Activated CD4-positive, CD25-positive, alpha-beta regulatory T cell treated with anti-CD3 and anti-CD28 coated beads, Interleukin-2, amount 50 U/mL, for 72 hours (primary cell): Measurements from ENCODE around the gene HNRNPA2B1.
"Not testable (repeated sequence)": the region's sequence is repeated elsewhere in the genome, so short reads cannot be mapped to it uniquely, and the experiment has no call there.

ENCODE experiments used
- DNase-seq: peaks from one replicate; pipeline ENCODE4 v3.0.0; 2021

The HNRNPA2B1 gene

GRCh38 chr7:26183545-26184280 is 16.8 kb downstream of the HNRNPA2B1 start:
- no peak for DNase-seq

GRCh38 chr7:26182706-26183105 is 17.8 kb downstream of the HNRNPA2B1 start:
- no peak for DNase-seq

GRCh38 chr7:26182283-26182682 is 18.3 kb downstream of the HNRNPA2B1 start:
- DNase-seq: no peak

GRCh38 chr7:26181474-26182227 is 18.9 kb downstream of the HNRNPA2B1 start:
- no peak for DNase-seq

GRCh38 chr7:26180792-26181198 is 19.8 kb downstream of the HNRNPA2B1 start:
- no peak for DNase-seq

- DNase-seq: no peak
Observed at GRCh38 chr7:26179826-26180497, 20.6 kb downstream of the HNRNPA2B1 start.

GRCh38 chr7:26179422-26179821 is 21.1 kb downstream of the HNRNPA2B1 start:
- DNase-seq: no peak

GRCh38 chr7:26178272-26178960 is 22.1 kb downstream of the HNRNPA2B1 start:
- DNase-seq: no peak

- not testable (repeated sequence) for DNase-seq
Observed at GRCh38 chr7:26177269-26177668, 23.3 kb downstream of the HNRNPA2B1 start.

GRCh38 chr7:26176696-26177095 is 23.9 kb downstream of the HNRNPA2B1 start:
- DNase-seq: not testable (repeated sequence)

GRCh38 chr7:26175903-26176302 is 24.6 kb downstream of the HNRNPA2B1 start:
- DNase-seq: not testable (repeated sequence)

- no peak for DNase-seq
Observed at GRCh38 chr7:26172048-26172447, 28.5 kb downstream of the HNRNPA2B1 start.

- DNase-seq: no peak
Observed at GRCh38 chr7:26171601-26172000, 28.9 kb downstream of the HNRNPA2B1 start.

GRCh38 chr7:26170663-26171062 is 29.9 kb downstream of the HNRNPA2B1 start:
- DNase-seq: no peak

- DNase-seq: no peak
Observed at GRCh38 chr7:26169271-26169670, 31.3 kb downstream of the HNRNPA2B1 start.

- DNase-seq: no peak
Observed at GRCh38 chr7:26168458-26169023, 32.0 kb downstream of the HNRNPA2B1 start.

GRCh38 chr7:26167303-26167934 is 33.1 kb downstream of the HNRNPA2B1 start:
- DNase-seq: no peak

GRCh38 chr7:26166684-26167266 is 33.8 kb downstream of the HNRNPA2B1 start:
- no peak for DNase-seq

- no peak for DNase-seq
Observed at GRCh38 chr7:26165950-26166683, 34.4 kb downstream of the HNRNPA2B1 start.

- DNase-seq: not testable (repeated sequence)
Observed at GRCh38 chr7:26163804-26164203, 36.7 kb downstream of the HNRNPA2B1 start.

GRCh38 chr7:26162431-26162830 is 38.1 kb downstream of the HNRNPA2B1 start:
- DNase-seq: no peak
